Colonic mucosa (tissue), 4 donors: ENCODE measurements around the gene B4GALT2. TPM values are rescaled to one million over a fixed set of nuclear protein-coding genes. Genes with fewer than 3 reads are reported as not detected.

Experiments used
- DNase-seq: peaks from one replicate; pipeline ENCODE4 v3.0.0-alpha.2; 2020
- H3K27ac ChIP-seq: fragments of 200-600 bp; one replicate; pipeline ENCODE4 v1.8.0; 2021
- H3K27me3 ChIP-seq: fragments of 200-600 bp; one replicate; pipeline ENCODE4 v1.8.0; 2021
- H3K36me3 ChIP-seq: fragments of 200-600 bp; one replicate; pipeline ENCODE4 v1.8.0; 2021
- H3K4me1 ChIP-seq: fragments of 200-600 bp; one replicate; pipeline ENCODE4 v1.8.0; 2021; ENCODE audit warnings: mild to moderate bottlenecking
- H3K4me3 ChIP-seq: fragments of 200-600 bp; one replicate; pipeline ENCODE4 v1.8.0; 2021
- H3K9ac ChIP-seq, 2 donors: one replicate each; pipeline ENCODE4 v1.7.0; 2013; ENCODE audit warnings: control low read depth in 2 of 2, low read depth in 2 of 2, low read length in 2 of 2
- H3K9me3 ChIP-seq: fragments of 200-600 bp; one replicate; pipeline ENCODE4 v1.8.0; 2021
- CTCF ChIP-seq: fragments of 200-600 bp; IDR thresholded peaks from one replicate; pipeline ENCODE4 v1.8.0; 2022; ENCODE audit warnings: antibody characterized with exemption, mild to moderate bottlenecking
- intact Hi-C: fragments of 100-400 bp; cut with DNase I; formaldehyde crosslinking; loops from one replicate; pipeline ENCODE4 v1.14.1; 2022
- total RNA-seq, 2 donors: library from RNA; stranded (reverse); fragmentation: NEBNext Ultra II Directional in 1 of 2; extraction: Animal tissue kit (Norgen Biotek cat#: 25700) in 1 of 2; gene quantifications; one replicate each; pipeline ENCODE4 v1.2.1, GENCODE V29; 2021
- donor health status: healthy.
- donor health status: DM: no; HTN: no; CAD: no.
- donor health status: DM: no; HTN: no; CAD: no.

Gene B4GALT2
- total RNA-seq, 2 donors from 2014 or later, result 26.6 to 38.5 TPM

DNA sequence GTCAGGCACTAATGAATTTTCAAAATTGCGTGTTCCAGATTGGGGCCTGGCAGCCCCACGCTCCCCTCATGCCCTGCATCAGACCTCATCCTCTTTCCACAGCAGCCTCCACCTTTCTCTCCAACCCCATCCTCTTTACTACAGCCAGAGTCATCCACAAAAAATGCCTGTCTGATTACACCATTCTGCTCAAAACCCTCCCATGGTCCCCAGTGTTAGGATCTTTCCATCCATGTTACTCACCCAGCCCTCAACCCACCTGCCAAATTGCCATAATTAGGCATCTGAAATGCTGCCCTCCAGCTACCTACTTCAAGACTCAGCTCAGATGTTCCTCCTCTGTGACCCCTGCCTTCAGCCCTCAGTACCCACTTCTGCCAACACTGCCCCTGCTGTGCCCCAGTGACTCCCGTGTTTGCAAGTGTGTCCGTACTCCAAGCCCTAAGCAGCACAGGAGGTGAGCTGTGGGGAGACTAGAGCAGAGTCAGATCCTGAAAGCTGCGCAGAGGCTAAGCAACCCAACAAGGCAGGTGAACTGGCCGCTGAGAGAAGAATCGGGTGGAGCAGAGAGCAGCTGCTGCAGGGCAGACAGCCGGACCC lies 46.1 kb upstream of the B4GALT2 start:
- Histone ChIP-seq H3K27me3 (peaks cover 5% of the 10 kb centered on the region), H3K4me1 (peaks cover 18% of the 10 kb centered on the region), H3K9me3 (no peaks in the 10 kb centered on the region), H3K27ac (no peak overlapping the region), H3K9ac (peak overlapping the region; percentile 28 to 64), H3K36me3 (no peaks in the 10 kb centered on the region), H3K4me3 (peak overlapping the region; percentile 34)
- no peak for TF ChIP-seq CTCF
- no peak for DNase-seq
- intact Hi-C loops, result loop anchor here (10.0 kb wide), 2 partner anchors 112 to 398 kb away; partner anchors contain the start of gene PTPRF

DNA sequence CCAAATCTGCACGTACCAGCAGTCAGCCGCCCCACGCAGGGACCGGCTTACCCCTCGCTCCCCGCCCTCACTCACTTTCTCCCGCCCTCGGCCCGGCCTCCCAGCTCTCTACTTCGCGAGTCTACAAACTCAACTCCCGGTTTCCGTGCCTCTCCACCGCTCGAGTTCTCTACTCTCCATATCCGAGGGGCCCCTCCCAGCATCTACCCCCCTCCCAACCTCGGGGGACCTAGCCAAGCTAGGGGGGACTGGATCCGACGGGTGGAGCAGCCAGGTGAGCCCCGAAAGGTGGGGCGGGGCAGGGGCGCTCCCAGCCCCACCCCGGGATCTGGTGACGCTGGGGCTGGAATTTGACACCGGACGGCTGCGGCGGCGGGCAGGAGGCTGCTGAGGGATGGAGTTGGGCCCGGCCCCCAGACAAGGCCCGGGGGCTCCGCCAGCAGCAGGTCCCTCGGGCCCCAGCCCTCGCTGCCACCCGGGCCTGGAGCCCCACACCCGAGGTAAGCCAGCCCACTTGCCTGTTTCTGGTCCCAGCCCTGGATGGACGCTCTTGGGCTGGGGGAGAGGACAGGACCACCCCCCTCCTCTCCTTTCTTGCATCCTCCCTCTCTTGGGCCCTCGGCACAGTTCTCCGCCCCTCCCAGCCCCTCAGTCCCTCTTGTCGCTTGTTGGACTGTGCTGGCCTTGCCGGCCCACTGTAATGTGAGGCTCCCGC lies 45.5 kb upstream of the B4GALT2 start, which contains the start of gene ARTN:
TSS of gene ARTN (plus strand) at position 416 of the 715 bp plus-strand sequence. CDS start 1,856 bp downstream, outside the sequence.
- Histone ChIP-seq H3K4me1 (peaks cover 18% of the 10 kb centered on the region), H3K27me3 (peaks cover 5% of the 10 kb centered on the region), H3K27ac (no peak within 1 kb of the TSS), H3K9ac (peak within 1 kb of the TSS; percentile 28 to 64), H3K4me3 (peak within 1 kb of the TSS; percentile 34), H3K36me3 (no peaks in the 10 kb centered on the region), H3K9me3 (no peaks in the 10 kb centered on the region)
- TF ChIP-seq CTCF, result no peak
- intact Hi-C loops, result loop anchor here (10.0 kb wide), 2 partner anchors 111 to 399 kb away; partner anchors contain the start of gene PTPRF
- peak; percentile 65 for DNase-seq

DNA sequence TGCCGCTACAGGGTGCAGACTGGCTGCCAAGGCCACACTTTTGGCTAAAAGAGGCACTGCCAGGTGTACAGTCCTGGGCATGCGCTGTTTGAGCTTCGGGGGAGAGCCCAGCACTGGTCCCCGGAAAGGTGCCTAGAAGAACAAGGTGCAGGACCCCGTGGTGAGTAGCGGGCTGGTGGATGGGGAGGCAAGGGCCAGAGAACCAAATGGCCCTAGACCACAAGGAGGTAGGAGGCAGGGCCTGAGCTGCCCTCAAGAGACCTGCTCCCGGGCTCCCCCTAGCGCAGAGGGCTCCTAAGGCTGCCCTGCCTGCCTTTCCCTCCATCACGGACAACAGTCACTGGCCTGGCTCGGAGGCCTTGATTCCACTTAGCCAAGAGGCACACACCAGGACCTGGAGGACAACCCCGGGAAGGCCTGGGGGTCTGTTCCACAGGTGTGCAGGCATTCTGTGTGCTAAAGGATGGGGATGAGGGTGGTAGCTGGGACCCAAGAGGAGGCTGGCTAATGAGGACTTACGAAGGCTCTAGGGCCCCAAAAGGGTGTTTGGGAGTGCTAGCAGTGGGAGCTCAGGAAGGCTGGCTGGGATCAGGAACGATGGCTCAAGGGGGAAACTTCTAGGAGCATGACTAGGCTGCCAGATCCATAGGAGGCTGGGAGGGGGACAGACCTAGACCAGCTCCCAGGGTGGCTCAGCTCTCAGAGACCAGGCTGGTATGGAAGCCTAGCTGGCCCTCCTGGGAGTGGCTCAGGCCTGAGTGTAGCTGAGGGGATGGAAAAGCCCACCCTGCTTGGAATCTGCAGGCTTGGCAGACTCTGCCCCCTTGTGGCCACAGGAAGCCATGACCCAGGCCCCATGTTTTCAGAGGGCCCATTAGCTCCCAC lies 44.7 kb upstream of the B4GALT2 start:
- DNase-seq, result peak; percentile 85
- Histone ChIP-seq H3K36me3 (no peaks in the 10 kb centered on the region), H3K4me1 (peaks cover 18% of the 10 kb centered on the region), H3K9me3 (no peaks in the 10 kb centered on the region), H3K27ac (peak overlapping the region; percentile 60), H3K4me3 (peak overlapping the region; percentile 34), H3K27me3 (peaks cover 5% of the 10 kb centered on the region), H3K9ac (peak overlapping the region; percentile 28 to 64)
- peak; percentile 79 for TF ChIP-seq CTCF
- intact Hi-C loops, result loop anchor here (10.0 kb wide), 2 partner anchors 110 to 400 kb away; partner anchors contain the start of gene PTPRF

- no peak for TF ChIP-seq CTCF
- H3K36me3 ChIP-seq, result no peaks in the 10 kb centered on the region
- H3K4me1 ChIP-seq, result peaks cover 18% of the 10 kb centered on the region
- peak overlapping the region in 1 of 2 donors; percentile 13 for H3K9ac ChIP-seq
- peaks cover 5% of the 10 kb centered on the region for H3K27me3 ChIP-seq
- no peaks in the 10 kb centered on the region for H3K9me3 ChIP-seq
- DNase-seq, result no peak
- no peak overlapping the region for H3K4me3 ChIP-seq
- H3K27ac ChIP-seq, result peak overlapping the region; percentile 60
- intact Hi-C loops, result loop anchor here (1.0 to 10.0 kb wide), 4 partner anchors 110 to 400 kb away; partner anchors contain the start of gene PTPRF
Measured at GRCh38 chr1:43934986-43935324, 44.1 kb upstream of the B4GALT2 start.
